ENCODE data around the gene SLC17A9. TPM values are rescaled to one million over a fixed set of nuclear protein-coding genes. Genes with fewer than 3 reads are reported as not detected.
A peak's percentile ranks its signal among the peaks of the same experiment; 100 is the strongest.

Gene SLC17A9
- total and polyA plus RNA-seq, 2 experiments from 2014 or later = 32.0 to 39.3 TPM

GRCh38 chr20:63017076-63017825 is 64.7 kb downstream of the SLC17A9 start:
- H3K4me1 ChIP-seq (ENCODE audit: insufficient read depth) = peaks cover 7% of the 10 kb centered on the region; the same call in 1 of the 2 replicates
- H3K27me3 ChIP-seq (ENCODE audit: insufficient read depth) = peaks cover 13% of the 10 kb centered on the region
- peaks cover 36% of the 10 kb centered on the region for H3K9me3 Mint-ChIP-seq
- H3K27ac Mint-ChIP-seq = no peak overlapping the region
- H3K4me3 ChIP-seq = no peak overlapping the region
- H3K4me2 ChIP-seq = no peak overlapping the region
- H3K27me3 Mint-ChIP-seq (ENCODE audit: insufficient read depth, low read depth, poor library complexity) = peaks cover 28% of the 10 kb centered on the region
- H4K20me1 ChIP-seq (replicated peaks; ENCODE audit: insufficient read depth) = no peaks in the 10 kb centered on the region
- no peak for TF ChIP-seq EZH2 (IDR thresholded peaks at IDR 0.05; ENCODE audit: low read depth, unreplicated experiment)
- no peak for TF ChIP-seq JUNB (IDR thresholded peaks at IDR 0.05; ENCODE audit: unreplicated experiment)
- TF ChIP-seq, protein P1, sequence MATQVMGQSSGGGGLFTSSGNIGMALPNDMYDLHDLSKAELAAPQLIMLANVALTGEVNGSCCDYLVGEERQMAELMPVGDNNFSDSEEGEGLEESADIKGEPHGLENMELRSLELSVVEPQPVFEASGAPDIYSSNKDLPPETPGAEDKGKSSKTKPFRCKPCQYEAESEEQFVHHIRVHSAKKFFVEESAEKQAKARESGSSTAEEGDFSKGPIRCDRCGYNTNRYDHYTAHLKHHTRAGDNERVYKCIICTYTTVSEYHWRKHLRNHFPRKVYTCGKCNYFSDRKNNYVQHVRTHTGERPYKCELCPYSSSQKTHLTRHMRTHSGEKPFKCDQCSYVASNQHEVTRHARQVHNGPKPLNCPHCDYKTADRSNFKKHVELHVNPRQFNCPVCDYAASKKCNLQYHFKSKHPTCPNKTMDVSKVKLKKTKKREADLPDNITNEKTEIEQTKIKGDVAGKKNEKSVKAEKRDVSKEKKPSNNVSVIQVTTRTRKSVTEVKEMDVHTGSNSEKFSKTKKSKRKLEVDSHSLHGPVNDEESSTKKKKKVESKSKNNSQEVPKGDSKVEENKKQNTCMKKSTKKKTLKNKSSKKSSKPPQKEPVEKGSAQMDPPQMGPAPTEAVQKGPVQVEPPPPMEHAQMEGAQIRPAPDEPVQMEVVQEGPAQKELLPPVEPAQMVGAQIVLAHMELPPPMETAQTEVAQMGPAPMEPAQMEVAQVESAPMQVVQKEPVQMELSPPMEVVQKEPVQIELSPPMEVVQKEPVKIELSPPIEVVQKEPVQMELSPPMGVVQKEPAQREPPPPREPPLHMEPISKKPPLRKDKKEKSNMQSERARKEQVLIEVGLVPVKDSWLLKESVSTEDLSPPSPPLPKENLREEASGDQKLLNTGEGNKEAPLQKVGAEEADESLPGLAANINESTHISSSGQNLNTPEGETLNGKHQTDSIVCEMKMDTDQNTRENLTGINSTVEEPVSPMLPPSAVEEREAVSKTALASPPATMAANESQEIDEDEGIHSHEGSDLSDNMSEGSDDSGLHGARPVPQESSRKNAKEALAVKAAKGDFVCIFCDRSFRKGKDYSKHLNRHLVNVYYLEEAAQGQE (IDR thresholded peaks at IDR 0.05; ENCODE audit: unreplicated experiment) = no peak
- no peak for TF ChIP-seq NANOG (IDR thresholded peaks at IDR 0.05; ENCODE audit: borderline replicate concordance)
- no peak for TF ChIP-seq EZH2phosphoT487 (IDR thresholded peaks at IDR 0.05; ENCODE audit: unreplicated experiment)
- no peak for TF ChIP-seq POLR2AphosphoS5 (IDR thresholded peaks at IDR 0.05; ENCODE audit: low read depth)
- no peak for TF ChIP-seq CREB1 (CRISPR knock-in tag; IDR thresholded peaks at IDR 0.05; ENCODE audit: low read depth)
- TF ChIP-seq ZNF114 (CRISPR knock-in tag; IDR thresholded peaks at IDR 0.05) = no peak
- no peak overlapping the region for H3K4me3 Mint-ChIP-seq
- DNase-seq (ENCODE audit: low spot score) (peak; percentile 0), ATAC-seq (no peak)
- H3K4me1 Mint-ChIP-seq = peaks cover 23% of the 10 kb centered on the region
- peaks cover 30% of the 10 kb centered on the region for H3K36me3 Mint-ChIP-seq (ENCODE audit: low read depth)
- H3K36me3 ChIP-seq (ENCODE audit: insufficient read depth) = peaks cover 7% of the 10 kb centered on the region; the same call in 1 of the 2 replicates
- no peaks in the 10 kb centered on the region for H3K9me2 ChIP-seq (ENCODE audit: insufficient read depth)
- H3K79me2 ChIP-seq (replicated peaks; ENCODE audit: insufficient read depth) = no peaks in the 10 kb centered on the region
- H2AFZ ChIP-seq = no peak overlapping the region
- no peak overlapping the region for H3K27ac ChIP-seq (ENCODE audit: low read depth)
- H3F3A ChIP-seq (replicated peaks; ENCODE audit: low read depth) = peaks cover 11% of the 10 kb centered on the region

DNA sequence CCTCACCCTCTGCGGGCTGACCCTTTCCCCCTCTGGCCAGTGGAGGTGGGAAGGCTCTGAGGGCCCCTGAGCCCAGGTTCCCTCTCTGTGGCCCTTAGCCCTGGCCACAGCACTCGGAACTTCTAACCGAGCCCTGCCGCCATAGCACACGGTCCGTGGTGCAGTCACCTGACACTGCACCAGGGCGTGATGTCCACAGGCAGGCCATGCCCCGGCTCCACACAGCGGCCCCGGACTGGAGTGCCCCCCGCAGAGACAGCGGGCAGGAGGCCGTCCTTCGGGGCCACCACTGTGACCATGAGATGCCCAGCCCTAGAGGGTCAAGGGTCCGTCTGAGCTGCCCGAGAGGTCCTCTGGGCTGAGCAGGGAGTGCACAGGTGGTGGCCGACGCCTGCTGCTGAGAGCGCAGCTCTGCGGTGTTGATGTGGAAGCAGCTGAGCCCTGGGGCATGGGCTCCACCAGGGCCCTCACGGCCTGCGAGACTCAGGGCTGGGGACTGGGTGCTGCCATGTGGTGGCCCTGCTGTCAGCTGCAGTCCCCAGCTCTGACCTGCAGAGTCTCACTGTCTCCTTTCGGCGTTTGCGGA is 65.4 kb downstream of the SLC17A9 start:
- ATAC-seq = no peak

More for the DNA sequence above, 65.4 kb downstream of the SLC17A9 start:
- no peak overlapping the region for H3K27ac Mint-ChIP-seq
- Histone ChIP-seq H3K4me3 (no peak overlapping the region), H4K20me1 (replicated peaks; ENCODE audit: insufficient read depth) (no peaks in the 10 kb centered on the region), H3K27ac (ENCODE audit: low read depth) (no peak overlapping the region), H2AFZ (no peak overlapping the region), H3K36me3 (ENCODE audit: insufficient read depth) (peaks cover 4% of the 10 kb centered on the region; the same call in 1 of the 2 replicates), H3F3A (replicated peaks; ENCODE audit: low read depth) (peaks cover 11% of the 10 kb centered on the region), H3K79me2 (replicated peaks; ENCODE audit: insufficient read depth) (no peaks in the 10 kb centered on the region), H3K9me2 (ENCODE audit: insufficient read depth) (no peaks in the 10 kb centered on the region), H3K4me2 (no peak overlapping the region), H3K4me1 (ENCODE audit: insufficient read depth) (peaks cover 7% of the 10 kb centered on the region; the same call in 1 of the 2 replicates), H3K27me3 (ENCODE audit: insufficient read depth) (peaks cover 9% of the 10 kb centered on the region)
- TF ChIP-seq ZNF114 (CRISPR knock-in tag; IDR thresholded peaks at IDR 0.05) (no peak), NANOG (IDR thresholded peaks at IDR 0.05; ENCODE audit: borderline replicate concordance) (no peak), JUNB (IDR thresholded peaks at IDR 0.05; ENCODE audit: unreplicated experiment) (no peak), CTCF (conservative IDR thresholded peaks at IDR 0.05; ENCODE audit: low read depth in 2 of 2) (no peak)
- peaks cover 23% of the 10 kb centered on the region for H3K4me1 Mint-ChIP-seq
- H3K9me3 Mint-ChIP-seq = peaks cover 30% of the 10 kb centered on the region
- no peak overlapping the region for H3K4me3 Mint-ChIP-seq
- H3K36me3 Mint-ChIP-seq (ENCODE audit: low read depth) = peaks cover 24% of the 10 kb centered on the region
- DNase-seq (ENCODE audit: low spot score) = peak; percentile 3
- peaks cover 30% of the 10 kb centered on the region for H3K27me3 Mint-ChIP-seq (ENCODE audit: insufficient read depth, low read depth, poor library complexity)
